WERI-Rb-1 (cell line): ENCODE data around the gene ADAMTSL3.

Source experiments
- DNase-seq: peaks from one replicate; pipeline ENCODE4 v3.0.0-alpha.2; 2020
- H3K27ac ChIP-seq: fragments of 250-450 bp; sonication (Bioruptor Pico); 2 replicates; pipeline ENCODE4 v1.5.1; 2020; ENCODE audit warnings: mild to moderate bottlenecking, moderate library complexity
- H3K27me3 ChIP-seq: fragments of 250-450 bp; sonication (Bioruptor Pico); 2 replicates; pipeline ENCODE4 v1.5.1; 2021; ENCODE audit warnings: mild to moderate bottlenecking, low read depth, moderate library complexity; ENCODE audit not compliant: insufficient read depth, severe bottlenecking
- H3K36me3 ChIP-seq: fragments of 250-450 bp; sonication (Bioruptor Pico); 2 replicates; pipeline ENCODE4 v1.5.1; 2020; ENCODE audit warnings: mild to moderate bottlenecking, moderate library complexity
- H3K4me3 ChIP-seq: 2 replicates; pipeline ENCODE4 v1.5.1; 2011; ENCODE audit warnings: low read depth, mild to moderate bottlenecking, control low read depth, low read length
- H3K9me3 ChIP-seq: fragments of 250-450 bp; sonication (Bioruptor Pico); 2 replicates; pipeline ENCODE4 v1.5.1; 2021; ENCODE audit warnings: mild to moderate bottlenecking, moderate library complexity; ENCODE audit not compliant: severe bottlenecking
- TF ChIP-seq, protein P1 (sequence below): IDR thresholded peaks from 2 replicates; pipeline ENCODE4 v1.5.1; 2011; ENCODE audit warnings: low read depth, mild to moderate bottlenecking, control low read depth, inconsistent platforms, low read length

Gene ADAMTSL3

DNA sequence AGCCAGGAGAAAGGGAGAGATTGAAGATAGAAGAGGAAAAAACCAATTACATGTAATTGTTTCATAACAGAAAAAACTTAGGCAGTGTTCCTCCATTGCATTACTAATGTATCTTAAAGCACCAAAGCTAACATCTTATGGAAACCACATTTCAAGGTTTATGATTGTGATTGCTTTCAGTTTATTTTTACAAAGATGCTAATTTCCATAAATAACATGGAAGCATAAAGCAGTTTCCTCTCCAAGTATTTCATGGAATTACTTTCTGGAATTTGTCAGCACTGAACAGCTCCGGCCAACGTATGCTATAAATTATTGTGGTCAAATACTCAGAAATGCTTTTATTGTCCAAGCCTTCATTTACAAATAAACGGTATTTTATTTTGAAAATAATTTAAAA is 11.6 kb downstream of the ADAMTSL3 start:
- no peaks in the 10 kb centered on the region for H3K36me3 ChIP-seq
- H3K27me3 ChIP-seq = peaks cover 8% of the 10 kb centered on the region
- no peaks in the 10 kb centered on the region for H3K9me3 ChIP-seq
- DNase-seq = no peak
- no peak overlapping the region for H3K4me3 ChIP-seq
- TF ChIP-seq, protein P1, sequence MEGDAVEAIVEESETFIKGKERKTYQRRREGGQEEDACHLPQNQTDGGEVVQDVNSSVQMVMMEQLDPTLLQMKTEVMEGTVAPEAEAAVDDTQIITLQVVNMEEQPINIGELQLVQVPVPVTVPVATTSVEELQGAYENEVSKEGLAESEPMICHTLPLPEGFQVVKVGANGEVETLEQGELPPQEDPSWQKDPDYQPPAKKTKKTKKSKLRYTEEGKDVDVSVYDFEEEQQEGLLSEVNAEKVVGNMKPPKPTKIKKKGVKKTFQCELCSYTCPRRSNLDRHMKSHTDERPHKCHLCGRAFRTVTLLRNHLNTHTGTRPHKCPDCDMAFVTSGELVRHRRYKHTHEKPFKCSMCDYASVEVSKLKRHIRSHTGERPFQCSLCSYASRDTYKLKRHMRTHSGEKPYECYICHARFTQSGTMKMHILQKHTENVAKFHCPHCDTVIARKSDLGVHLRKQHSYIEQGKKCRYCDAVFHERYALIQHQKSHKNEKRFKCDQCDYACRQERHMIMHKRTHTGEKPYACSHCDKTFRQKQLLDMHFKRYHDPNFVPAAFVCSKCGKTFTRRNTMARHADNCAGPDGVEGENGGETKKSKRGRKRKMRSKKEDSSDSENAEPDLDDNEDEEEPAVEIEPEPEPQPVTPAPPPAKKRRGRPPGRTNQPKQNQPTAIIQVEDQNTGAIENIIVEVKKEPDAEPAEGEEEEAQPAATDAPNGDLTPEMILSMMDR = no peak
- H3K27ac ChIP-seq = no peak overlapping the region

DNA sequence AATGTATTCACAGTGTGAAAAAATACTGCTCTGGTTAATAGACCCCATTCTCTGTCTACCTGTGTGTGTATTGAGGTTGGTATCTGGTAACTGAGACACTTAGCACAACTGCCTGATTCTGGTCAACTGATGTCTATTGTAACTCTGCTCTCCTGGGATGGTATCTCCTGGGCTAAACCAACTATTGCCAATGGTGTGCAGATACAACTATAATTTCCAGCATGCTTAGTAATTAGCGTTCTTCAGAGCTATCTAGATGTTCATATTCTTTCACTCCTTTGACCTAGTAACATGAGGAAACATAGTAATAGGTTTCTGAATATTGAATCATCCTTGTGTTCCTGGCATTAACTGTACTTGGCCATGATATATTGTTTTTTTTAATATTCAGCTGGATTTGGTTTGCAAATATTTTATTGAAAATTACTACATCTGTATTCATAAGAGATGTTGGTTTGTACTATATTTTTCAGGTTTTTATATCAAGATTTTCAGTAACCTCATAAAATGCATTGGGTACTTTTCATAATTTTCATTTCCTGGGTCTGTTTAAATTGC is 16.8 kb downstream of the ADAMTSL3 start:
- TF ChIP-seq, protein P1 = no peak
- H3K27me3 ChIP-seq = no peaks in the 10 kb centered on the region
- H3K9me3 ChIP-seq = no peaks in the 10 kb centered on the region
- H3K27ac ChIP-seq = no peak overlapping the region
- H3K4me3 ChIP-seq = no peak overlapping the region
- no peak for DNase-seq
- no peaks in the 10 kb centered on the region for H3K36me3 ChIP-seq

DNA sequence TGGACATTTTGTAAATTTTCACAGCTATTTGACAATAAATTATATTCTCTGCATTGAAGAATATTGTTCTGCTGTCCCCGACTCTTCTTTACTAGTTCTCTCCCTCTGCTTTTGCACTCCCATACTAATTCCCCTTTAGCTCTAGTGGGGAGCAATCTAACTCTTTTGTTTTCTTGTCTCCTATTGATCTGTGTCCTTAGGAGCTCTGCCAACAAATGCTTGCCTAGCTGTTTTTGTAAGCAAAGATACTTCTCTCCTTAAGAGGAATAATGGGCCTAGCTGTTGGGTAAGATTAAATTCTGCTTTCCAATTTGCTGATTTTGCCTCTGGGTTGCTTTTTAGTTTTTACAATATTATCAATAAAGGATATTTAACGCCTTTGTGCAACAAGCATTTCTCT is 17.7 kb downstream of the ADAMTSL3 start:
- no peak for DNase-seq
- Histone ChIP-seq H3K27ac (no peak overlapping the region), H3K27me3 (no peaks in the 10 kb centered on the region), H3K4me3 (no peak overlapping the region), H3K36me3 (no peaks in the 10 kb centered on the region), H3K9me3 (no peaks in the 10 kb centered on the region)
- TF ChIP-seq, protein P1 = no peak

DNA sequence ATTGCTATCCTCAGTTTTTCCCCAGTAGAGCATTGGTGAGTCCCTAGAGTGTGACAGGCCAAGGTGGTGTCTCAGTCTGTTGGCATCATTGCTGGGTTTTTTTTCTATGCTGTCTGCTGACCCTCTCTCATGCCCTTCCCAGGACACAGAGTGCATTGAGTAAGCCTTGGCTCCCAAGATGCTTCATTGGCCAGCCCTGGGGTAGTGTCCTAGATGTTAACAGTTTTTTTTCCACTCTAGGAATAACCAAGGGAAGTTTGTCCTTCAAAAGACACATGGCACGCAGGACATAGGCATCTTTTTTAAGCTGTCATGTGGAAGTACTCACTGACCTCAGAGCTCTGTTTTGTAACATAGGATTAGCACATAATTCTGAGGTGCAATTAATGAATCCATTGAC is 19.5 kb downstream of the ADAMTSL3 start:
- TF ChIP-seq, protein P1 = no peak
- no peaks in the 10 kb centered on the region for H3K36me3 ChIP-seq
- H3K27ac ChIP-seq = no peak overlapping the region
- H3K4me3 ChIP-seq = no peak overlapping the region
- no peaks in the 10 kb centered on the region for H3K9me3 ChIP-seq
- no peaks in the 10 kb centered on the region for H3K27me3 ChIP-seq
- no peak for DNase-seq

DNA sequence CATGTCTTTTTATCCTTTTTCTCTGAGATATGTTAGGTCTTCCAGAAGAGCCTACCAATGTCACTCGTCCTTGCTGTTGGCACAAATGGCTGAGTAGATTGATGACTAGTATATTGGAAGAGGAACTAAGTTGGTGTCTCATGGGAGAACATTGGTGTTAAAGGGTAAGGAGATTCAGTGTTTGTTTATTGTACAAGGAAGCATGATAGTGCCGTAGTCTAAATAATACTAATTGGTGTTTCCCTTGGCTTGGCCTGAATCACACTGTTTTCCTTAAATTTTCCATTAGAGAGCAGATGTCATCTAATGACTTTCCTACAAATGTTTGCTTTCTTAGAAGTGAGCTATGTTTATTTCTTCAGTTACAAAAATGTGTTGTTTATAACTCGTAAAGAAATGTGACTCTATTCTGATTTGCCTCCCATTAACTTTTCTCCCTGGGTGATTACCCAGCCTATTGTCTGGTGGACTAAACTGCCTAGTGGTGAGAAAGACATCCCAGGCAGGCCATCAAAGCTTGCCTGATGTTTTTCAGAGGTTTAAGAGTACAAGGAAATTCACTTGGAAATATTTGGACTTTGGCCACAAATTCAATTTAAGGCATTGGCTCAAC is 28.7 kb downstream of the ADAMTSL3 start:
- Histone ChIP-seq H3K9me3 (peaks cover 3% of the 10 kb centered on the region), H3K36me3 (no peaks in the 10 kb centered on the region), H3K27me3 (no peaks in the 10 kb centered on the region), H3K27ac (no peak overlapping the region), H3K4me3 (no peak overlapping the region)
- no peak for DNase-seq
- TF ChIP-seq, protein P1 = no peak

DNA sequence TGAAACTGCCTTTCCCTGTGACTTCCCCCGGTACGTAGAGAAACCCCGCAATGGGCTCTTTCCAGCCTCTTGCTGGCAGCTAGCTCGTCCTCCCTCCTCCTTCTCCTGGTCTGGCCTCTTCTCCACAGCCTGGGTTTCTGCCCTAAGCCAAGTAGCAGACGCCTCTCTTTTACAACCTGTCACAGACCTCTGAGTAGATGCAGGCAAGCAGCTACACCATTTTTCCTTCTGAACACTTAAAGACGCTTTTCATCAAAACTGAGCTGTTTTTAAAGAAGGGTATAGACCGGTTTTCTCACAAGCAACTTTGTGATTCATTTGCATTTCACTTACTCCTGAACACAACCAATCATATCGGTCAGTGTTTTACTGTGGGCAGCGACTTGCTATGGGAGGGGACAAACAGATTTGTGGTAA is 32.0 kb downstream of the ADAMTSL3 start:
- TF ChIP-seq, protein P1 = no peak
- H3K27me3 ChIP-seq = no peaks in the 10 kb centered on the region

More for the DNA sequence above, 32.0 kb downstream of the ADAMTSL3 start:
- H3K36me3 ChIP-seq = no peaks in the 10 kb centered on the region
- DNase-seq = no peak
- H3K4me3 ChIP-seq = no peak overlapping the region
- no peaks in the 10 kb centered on the region for H3K9me3 ChIP-seq
- no peak overlapping the region for H3K27ac ChIP-seq
